ENCODE measurements around the gene AFF1.

The AFF1 gene

DNA sequence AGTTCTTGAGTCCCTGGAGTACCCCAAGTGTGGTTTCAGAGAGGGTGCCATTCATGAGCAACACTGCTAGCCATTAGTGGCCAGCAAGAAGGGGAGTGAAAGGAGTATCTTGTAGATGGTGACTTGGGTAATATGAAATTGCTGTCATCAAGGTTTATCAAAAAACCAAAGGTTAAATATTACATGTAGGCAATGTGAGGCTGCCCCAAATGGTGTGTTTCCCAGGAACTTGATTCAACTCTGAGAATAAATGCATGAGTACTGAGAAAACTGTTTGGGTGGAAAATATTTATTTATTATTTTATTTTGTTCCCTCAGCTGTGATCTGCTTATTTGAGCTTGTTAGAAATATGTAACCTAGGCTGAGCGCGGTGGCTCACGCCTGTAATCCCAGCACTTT lies 55.7 kb downstream of the AFF1 start:
- H3K9ac ChIP-seq (ENCODE audit: low read length): no peak overlapping the region
- H3F3A ChIP-seq (ENCODE audit: insufficient read depth, low read length): no peaks in the 10 kb centered on the region
- no peak overlapping the region for H3K27ac ChIP-seq (ENCODE audit: low read length)
- H3K4me1 ChIP-seq (ENCODE audit: low read length): no peaks in the 10 kb centered on the region
- H2AFZ ChIP-seq (ENCODE audit: low read length): no peak overlapping the region
- no peaks in the 10 kb centered on the region for H3K36me3 ChIP-seq (replicated peaks; ENCODE audit: insufficient read depth, low read length)
- H4K20me1 ChIP-seq (ENCODE audit: insufficient read depth, low read length): no peaks in the 10 kb centered on the region
- no peak for TF ChIP-seq EZH2phosphoT487 (IDR thresholded peaks at IDR 0.05; ENCODE audit: low read length)
- no peak for TF ChIP-seq EZH2 (optimal IDR thresholded peaks at IDR 0.05; ENCODE audit: low read depth, low read length)
- TF ChIP-seq, protein P1, sequence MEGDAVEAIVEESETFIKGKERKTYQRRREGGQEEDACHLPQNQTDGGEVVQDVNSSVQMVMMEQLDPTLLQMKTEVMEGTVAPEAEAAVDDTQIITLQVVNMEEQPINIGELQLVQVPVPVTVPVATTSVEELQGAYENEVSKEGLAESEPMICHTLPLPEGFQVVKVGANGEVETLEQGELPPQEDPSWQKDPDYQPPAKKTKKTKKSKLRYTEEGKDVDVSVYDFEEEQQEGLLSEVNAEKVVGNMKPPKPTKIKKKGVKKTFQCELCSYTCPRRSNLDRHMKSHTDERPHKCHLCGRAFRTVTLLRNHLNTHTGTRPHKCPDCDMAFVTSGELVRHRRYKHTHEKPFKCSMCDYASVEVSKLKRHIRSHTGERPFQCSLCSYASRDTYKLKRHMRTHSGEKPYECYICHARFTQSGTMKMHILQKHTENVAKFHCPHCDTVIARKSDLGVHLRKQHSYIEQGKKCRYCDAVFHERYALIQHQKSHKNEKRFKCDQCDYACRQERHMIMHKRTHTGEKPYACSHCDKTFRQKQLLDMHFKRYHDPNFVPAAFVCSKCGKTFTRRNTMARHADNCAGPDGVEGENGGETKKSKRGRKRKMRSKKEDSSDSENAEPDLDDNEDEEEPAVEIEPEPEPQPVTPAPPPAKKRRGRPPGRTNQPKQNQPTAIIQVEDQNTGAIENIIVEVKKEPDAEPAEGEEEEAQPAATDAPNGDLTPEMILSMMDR (IDR thresholded peaks at IDR 0.05; ENCODE audit: low read length): no peak
- no peak overlapping the region for H3K4me3 ChIP-seq (ENCODE audit: low read length)
- no peaks in the 10 kb centered on the region for H3K9me2 ChIP-seq (replicated peaks; ENCODE audit: insufficient read depth, low read length)
- H3K9me3 ChIP-seq (replicated peaks; ENCODE audit: insufficient read depth, low read length): no peaks in the 10 kb centered on the region
- no peaks in the 10 kb centered on the region for H3K27me3 ChIP-seq (replicated peaks; ENCODE audit: insufficient read depth, low read length)
- H3K79me2 ChIP-seq (ENCODE audit: low read length): peaks cover 55% of the 10 kb centered on the region
- no peak for DNase-seq
- no peak overlapping the region for H3K4me2 ChIP-seq (ENCODE audit: low read depth, low read length)

DNA sequence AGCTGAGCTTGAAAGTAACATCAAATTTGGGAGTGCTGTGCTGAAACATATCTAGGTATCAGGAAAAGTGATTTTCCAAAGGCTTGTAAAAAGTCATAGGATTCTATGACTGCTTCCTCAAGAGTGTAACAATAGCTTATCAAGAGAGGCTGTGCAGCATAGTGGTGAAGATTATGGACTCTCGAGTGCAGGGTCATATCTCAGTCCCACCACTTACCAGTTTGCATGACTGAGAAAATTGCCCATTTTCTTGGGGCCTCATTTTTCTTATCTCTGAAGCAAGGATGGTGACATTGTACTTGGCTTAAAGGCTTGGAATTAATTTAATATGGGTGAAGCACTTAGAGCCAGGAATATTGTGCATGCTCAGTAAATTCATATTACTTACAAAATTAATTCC lies 57.2 kb downstream of the AFF1 start:
- Histone ChIP-seq H3F3A (ENCODE audit: insufficient read depth, low read length) (no peaks in the 10 kb centered on the region), H3K79me2 (ENCODE audit: low read length) (peaks cover 47% of the 10 kb centered on the region)

DNA sequence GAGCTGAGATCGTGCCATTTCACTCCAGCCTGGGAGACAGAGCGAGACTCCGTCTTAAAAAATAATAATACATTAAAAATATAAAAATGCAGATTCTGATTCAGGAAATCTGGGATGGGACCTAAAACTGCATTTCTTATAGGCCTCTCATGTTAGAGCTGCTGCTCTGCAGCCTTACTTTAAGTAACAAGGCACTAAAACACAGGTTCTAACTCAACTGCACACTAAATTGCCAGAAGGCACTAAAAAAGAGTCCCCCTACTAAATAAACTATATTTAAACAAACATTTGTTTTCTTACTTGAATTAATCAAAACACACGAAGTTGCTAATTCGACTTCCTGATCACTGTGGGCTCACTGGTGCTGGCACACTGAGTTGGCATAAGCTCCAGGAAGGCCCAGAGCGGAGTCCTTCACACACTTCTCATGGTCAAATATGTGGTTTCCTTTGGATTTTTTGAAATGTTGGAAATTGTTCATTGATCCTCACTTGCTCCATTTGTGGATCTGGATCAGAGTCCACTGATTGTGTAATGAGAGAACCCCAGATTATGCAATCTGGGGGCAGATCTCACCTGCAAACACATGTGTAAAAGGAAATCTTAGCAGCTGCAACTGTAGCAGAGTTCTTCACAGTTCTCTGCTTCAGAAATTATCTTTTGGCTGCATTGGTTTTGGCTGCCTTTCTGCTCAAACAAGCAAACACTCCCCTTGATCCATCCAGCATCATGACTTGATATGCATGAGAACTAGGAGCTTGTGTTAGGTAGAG lies 59.3 kb downstream of the AFF1 start:
- Histone ChIP-seq H3K36me3 (replicated peaks; ENCODE audit: insufficient read depth, low read length) (no peaks in the 10 kb centered on the region), H3K27ac (ENCODE audit: low read length) (no peak overlapping the region), H4K20me1 (ENCODE audit: insufficient read depth, low read length) (no peaks in the 10 kb centered on the region), H3K4me3 (ENCODE audit: low read length) (no peak overlapping the region), H3K4me1 (ENCODE audit: low read length) (no peaks in the 10 kb centered on the region), H3K9me2 (replicated peaks; ENCODE audit: insufficient read depth, low read length) (no peaks in the 10 kb centered on the region), H3K4me2 (ENCODE audit: low read depth, low read length) (no peak overlapping the region), H3K27me3 (replicated peaks; ENCODE audit: insufficient read depth, low read length) (no peaks in the 10 kb centered on the region), H3K9ac (ENCODE audit: low read length) (no peak overlapping the region), H3K79me2 (ENCODE audit: low read length) (peaks cover 53% of the 10 kb centered on the region), H3K9me3 (replicated peaks; ENCODE audit: insufficient read depth, low read length) (no peaks in the 10 kb centered on the region), H3F3A (ENCODE audit: insufficient read depth, low read length) (no peaks in the 10 kb centered on the region), H2AFZ (ENCODE audit: low read length) (no peak overlapping the region)
- DNase-seq: no peak
- no peak for TF ChIP-seq EZH2 (optimal IDR thresholded peaks at IDR 0.05; ENCODE audit: low read depth, low read length)
- no peak for TF ChIP-seq EZH2phosphoT487 (IDR thresholded peaks at IDR 0.05; ENCODE audit: low read length)
- TF ChIP-seq, protein P1 (IDR thresholded peaks at IDR 0.05; ENCODE audit: low read length): no peak

More for the DNA sequence above, 57.2 kb downstream of the AFF1 start:
- Histone ChIP-seq H3K4me1 (ENCODE audit: low read length) (no peaks in the 10 kb centered on the region), H3K36me3 (replicated peaks; ENCODE audit: insufficient read depth, low read length) (no peaks in the 10 kb centered on the region), H3K9me2 (replicated peaks; ENCODE audit: insufficient read depth, low read length) (no peaks in the 10 kb centered on the region), H3K4me3 (ENCODE audit: low read length) (no peak overlapping the region), H4K20me1 (ENCODE audit: insufficient read depth, low read length) (no peaks in the 10 kb centered on the region), H3K27me3 (replicated peaks; ENCODE audit: insufficient read depth, low read length) (no peaks in the 10 kb centered on the region), H3K9ac (ENCODE audit: low read length) (no peak overlapping the region), H2AFZ (ENCODE audit: low read length) (no peak overlapping the region), H3K27ac (ENCODE audit: low read length) (no peak overlapping the region), H3K9me3 (replicated peaks; ENCODE audit: insufficient read depth, low read length) (no peaks in the 10 kb centered on the region), H3K4me2 (ENCODE audit: low read depth, low read length) (no peak overlapping the region)
- no peak for DNase-seq
- TF ChIP-seq EZH2 (optimal IDR thresholded peaks at IDR 0.05; ENCODE audit: low read depth, low read length): no peak
- TF ChIP-seq, protein P1 (IDR thresholded peaks at IDR 0.05; ENCODE audit: low read length): no peak
- TF ChIP-seq EZH2phosphoT487 (IDR thresholded peaks at IDR 0.05; ENCODE audit: low read length): no peak
